K562 (cell line): Measurements from ENCODE around the gene ABHD16A. TPM values are rescaled to one million over a fixed set of nuclear protein-coding genes. Genes with fewer than 3 reads are reported as not detected.
A peak's percentile ranks its signal among the peaks of the same experiment; 100 is the strongest.

Source experiments
- HMG20A ChIP-seq: fragments of 450-650 bp; formaldehyde crosslinking; conservative IDR thresholded peaks from 2 replicates; pipeline ENCODE4 v1.4.0; 2020; ENCODE audit warnings: mild to moderate bottlenecking, mixed read lengths
- KDM5B ChIP-seq: fragments of 200-600 bp; sonication (generic); IDR thresholded peaks from 2 replicates; pipeline ENCODE4 v1.6.1; 2012; ENCODE audit warnings: low read depth, mild to moderate bottlenecking, moderate library complexity, low read length, control low read depth, inconsistent platforms; ENCODE audit not compliant: insufficient replicate concordance
- NR2C1 ChIP-seq, 2 experiments: fragments of 450-650 bp; IDR thresholded peaks; 2 replicates each; pipeline ENCODE4 v1.6.1; 2017; ENCODE audit warnings: mild to moderate bottlenecking in 2 of 2, antibody characterized with exemption in 1 of 2, inconsistent platforms in 1 of 2, missing compliant biosample characterization in 1 of 2, missing genetic modification characterization in 1 of 2
- PHF21A ChIP-seq: fragments of 450-650 bp; IDR thresholded peaks from 2 replicates; pipeline ENCODE4 v1.6.1; 2017; ENCODE audit warnings: low read depth, borderline replicate concordance
- PURB ChIP-seq: sonication (generic); formaldehyde crosslinking; IDR thresholded peaks from 2 replicates; pipeline ENCODE4 v1.9.0; 2021; ENCODE audit warnings: low read depth, mild to moderate bottlenecking, missing genetic modification reagents
- RHOXF2B ChIP-seq: fragments of 250-450 bp; sonication (Bioruptor Pico); conservative IDR thresholded peaks from 2 replicates; pipeline ENCODE4 v1.5.1; 2021
- SIN3B ChIP-seq: fragments of 450-650 bp; IDR thresholded peaks from 2 replicates; pipeline ENCODE4 v1.6.1; 2017; ENCODE audit warnings: low read depth, mild to moderate bottlenecking, moderate library complexity
- SRSF9 ChIP-seq: fragments of 200-400 bp; formaldehyde crosslinking; IDR thresholded peaks from 2 replicates; pipeline ENCODE4 v1.6.1; 2017; ENCODE audit warnings: low read depth, low read length, borderline replicate concordance
- ZNF282 ChIP-seq: sonication (generic); formaldehyde crosslinking; IDR thresholded peaks from 2 replicates; pipeline ENCODE4 v1.8.1; 2023; ENCODE audit warnings: missing genetic modification reagents
- ZNF318 ChIP-seq, 2 experiments: fragments of 450-650 bp; IDR thresholded peaks; 2 replicates each; pipeline ENCODE4 v1.6.1; 2016; ENCODE audit warnings: mild to moderate bottlenecking in 2 of 2, borderline replicate concordance in 1 of 2, low read depth in 1 of 2, moderate library complexity in 1 of 2
- ZNF445 ChIP-seq: fragments of 250-450 bp; sonication (Bioruptor Pico); IDR thresholded peaks from 2 replicates; pipeline ENCODE4 v1.4.0; 2020; ENCODE audit warnings: low read depth, mild to moderate bottlenecking, moderate library complexity
- ZNF518B ChIP-seq: fragments of 250-450 bp; sonication (Bioruptor Pico); IDR thresholded peaks from 2 replicates; pipeline ENCODE4 v1.5.0; 2021; ENCODE audit warnings: mild to moderate bottlenecking, moderate library complexity
- polyA plus RNA-seq, 8 experiments: library from polyadenylated mRNA; depleted of rRNA in 4 of 8; stranded (reverse) in 5 of 8; unstranded in 3 of 8; fragments of >200 nt; fragmentation: Nextera tagmentation in 2 of 8; fragmentation: Illumina TruSeq in 1 of 8; extraction: Ambion mirVana in 2 of 8; extraction: Trizol in 1 of 8; gene quantifications; 2 replicates each; pipeline versions ENCODE4 v1.2.1 to v1.2.3, GENCODE V29; 2011 to 2014; ENCODE audit warnings: inconsistent platforms in 1 of 8, missing spikeins in 1 of 8
- total RNA-seq, 7 experiments: library from RNA; depleted of rRNA in 6 of 7; stranded (reverse); fragments of >200 nt in 6 of 7; fragmentation: Illumina TruSeq in 2 of 7; extraction: Trizol in 2 of 7; gene quantifications; 2 replicates each; pipeline versions ENCODE4 v1.2.1 to v1.2.3, GENCODE V29; 2011 to 2021; ENCODE audit warnings: low replicate concordance in 1 of 7
- TF ChIP-seq, protein P1 (sequence below): fragments of 250-450 bp; sonication (Bioruptor Pico); IDR thresholded peaks from 2 replicates; pipeline ENCODE4 v1.4.0; 2020; ENCODE audit warnings: mild to moderate bottlenecking

ABHD16A gene
- total and polyA plus RNA-seq, 9 of the 15 experiments (the other 6 are each of a cell fraction or from before 2014, with no cell fraction given): 25.8 to 120 (median 81.6) TPM

GRCh38 chr6:31736021-31736767 is 33.1 kb upstream of the ABHD16A start, which contains the start of gene CLIC1 (continued):
- TF ChIP-seq KDM5B (peak; percentile 88), ZNF445 (CRISPR knock-in tag) (0 out of 2 replicates have a peak, but pooled peaks have one; percentile 57), SIN3B (no peak), HMG20A (CRISPR knock-in tag) (no peak), ZNF318 (IDR thresholded peaks at IDR 0.05; ENCODE audit: borderline replicate concordance in 1 of 2, low read depth in 1 of 2) (no peak), RHOXF2B (CRISPR knock-in tag) (peak; percentile 79; the same call in 1 of the 2 replicates), NR2C1 (IDR thresholded peaks at IDR 0.05) (no peak), NR2C1 (tag; IDR thresholded peaks at IDR 0.05) (no peak), PURB (CRISPR knock-in tag) (no peak), PHF21A (no peak), ZNF282 (CRISPR knock-in tag) (no peak), ZNF518B (CRISPR knock-in tag) (peak; percentile 8; the same call in 1 of the 2 replicates), SRSF9 (no peak)
- TF ChIP-seq, protein P1, sequence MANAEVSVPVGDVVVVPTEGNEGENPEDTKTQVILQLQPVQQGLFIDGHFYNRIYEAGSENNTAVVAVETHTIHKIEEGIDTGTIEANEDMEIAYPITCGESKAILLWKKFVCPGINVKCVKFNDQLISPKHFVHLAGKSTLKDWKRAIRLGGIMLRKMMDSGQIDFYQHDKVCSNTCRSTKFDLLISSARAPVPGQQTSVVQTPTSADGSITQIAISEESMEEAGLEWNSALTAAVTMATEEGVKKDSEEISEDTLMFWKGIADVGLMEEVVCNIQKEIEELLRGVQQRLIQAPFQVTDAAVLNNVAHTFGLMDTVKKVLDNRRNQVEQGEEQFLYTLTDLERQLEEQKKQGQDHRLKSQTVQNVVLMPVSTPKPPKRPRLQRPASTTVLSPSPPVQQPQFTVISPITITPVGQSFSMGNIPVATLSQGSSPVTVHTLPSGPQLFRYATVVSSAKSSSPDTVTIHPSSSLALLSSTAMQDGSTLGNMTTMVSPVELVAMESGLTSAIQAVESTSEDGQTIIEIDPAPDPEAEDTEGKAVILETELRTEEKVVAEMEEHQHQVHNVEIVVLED (CRISPR knock-in tag): peak; percentile 24; the same call in 1 of the 2 replicates
